LNCaP clone FGC (cell line): ENCODE data around the gene PARVA.

Experiments
- DNase-seq: peaks from one replicate; pipeline ENCODE4 v3.0.0-alpha.2; 2011; ENCODE audit warnings: low read depth
- H3K4me3 ChIP-seq: 2 replicates; pipeline ENCODE4 v1.5.1; 2011; ENCODE audit warnings: mild to moderate bottlenecking, low read depth, low read length, control low read depth
- CTCF ChIP-seq: IDR thresholded peaks from 2 replicates; pipeline ENCODE4 v1.5.1; 2012; ENCODE audit warnings: mild to moderate bottlenecking; ENCODE audit not compliant: control insufficient read depth, insufficient read depth; ENCODE audit errors: extremely low read depth

The PARVA gene

GRCh38 chr11:12377106-12377823 lies at the start of gene PARVA:
Gene PARVA, plus strand, starts transcription at chr11:12377571. Its CDS starts 77 bp downstream, at chr11:12377648.
- 0 out of 2 replicates have a peak, but pooled peaks have one; percentile 0 for TF ChIP-seq CTCF
- DNase-seq: no peak
- H3K4me3 ChIP-seq: peak within 1 kb of the TSS; percentile 48

- no peak for TF ChIP-seq CTCF
- no peak overlapping the region for H3K4me3 ChIP-seq
- no peak for DNase-seq
These were observed 48.2 kb upstream of the PARVA start for GRCh38 chr11:12329169-12329568.

- no peak overlapping the region for H3K4me3 ChIP-seq
- no peak for TF ChIP-seq CTCF
- DNase-seq: no peak
These were observed 47.6 kb upstream of the PARVA start for GRCh38 chr11:12329797-12330196.

- no peak overlapping the region for H3K4me3 ChIP-seq
- TF ChIP-seq CTCF: no peak
- DNase-seq: no peak
These were observed 46.7 kb upstream of the PARVA start for GRCh38 chr11:12330485-12331231.

- peak; percentile 58 for DNase-seq
- H3K4me3 ChIP-seq: no peak overlapping the region
- TF ChIP-seq CTCF: peak; percentile 87
These were observed 46.0 kb upstream of the PARVA start for GRCh38 chr11:12331239-12331874.

GRCh38 chr11:12343526-12343925 lies 33.8 kb upstream of the PARVA start:
- no peak for DNase-seq
- TF ChIP-seq CTCF: no peak
- no peak overlapping the region for H3K4me3 ChIP-seq
